OCI-LY1 (cell line): ENCODE data around the gene NTNG1.
A peak's percentile ranks its signal among the peaks of the same experiment; 100 is the strongest.

Source experiments
- H2AFZ ChIP-seq: fragments of 200-600 bp; sonication (generic), shearing (Covaris generic); 2 replicates; pipeline ENCODE4 v1.6.0; 2014; ENCODE audit warnings: antibody characterized with exemption, mild to moderate bottlenecking, low read length
- H3F3A ChIP-seq: fragments of 200-600 bp; sonication (generic), shearing (Covaris generic); 2 replicates; pipeline ENCODE4 v1.6.0; 2014; ENCODE audit warnings: mild to moderate bottlenecking, antibody characterized with exemption, low read length, moderate library complexity; ENCODE audit not compliant: insufficient read depth
- H3K27ac ChIP-seq: fragments of 200-600 bp; sonication (generic); 2 replicates; pipeline ENCODE4 v1.5.1; 2014; ENCODE audit warnings: low read length, mixed run types, mild to moderate bottlenecking, low read depth; ENCODE audit not compliant: poor library complexity, severe bottlenecking
- H3K27me3 ChIP-seq: fragments of 200-600 bp; sonication (generic); 2 replicates; pipeline ENCODE4 v1.6.0; 2014; ENCODE audit warnings: antibody characterized with exemption, mild to moderate bottlenecking, low read length, moderate library complexity; ENCODE audit not compliant: insufficient read depth
- H3K36me3 ChIP-seq: fragments of 200-600 bp; sonication (generic); 2 replicates; pipeline ENCODE4 v1.6.1; 2014; ENCODE audit warnings: mild to moderate bottlenecking, antibody characterized with exemption, low read length, moderate library complexity, mixed read lengths; ENCODE audit not compliant: insufficient read depth
- H3K4me1 ChIP-seq: fragments of 200-600 bp; sonication (generic); 2 replicates; pipeline ENCODE4 v1.5.1; 2014; ENCODE audit warnings: mild to moderate bottlenecking, low read length, moderate library complexity; ENCODE audit not compliant: insufficient read depth, severe bottlenecking
- H3K4me2 ChIP-seq: fragments of 200-600 bp; sonication (generic), shearing (Covaris generic); 2 replicates; pipeline ENCODE4 v1.6.1; 2014; ENCODE audit warnings: low read length
- H3K4me3 ChIP-seq: fragments of 200-600 bp; sonication (generic); 2 replicates; pipeline ENCODE4 v1.5.1; 2014; ENCODE audit warnings: low read length, low read depth, mild to moderate bottlenecking, mixed read lengths; ENCODE audit not compliant: poor library complexity, severe bottlenecking
- H3K79me2 ChIP-seq: fragments of 200-600 bp; shearing (Covaris generic); 2 replicates; pipeline ENCODE4 v1.6.1; 2016; ENCODE audit warnings: mixed run types, low read length, mixed read lengths; ENCODE audit not compliant: insufficient read depth
- H3K9ac ChIP-seq: fragments of 200-600 bp; sonication (generic), shearing (Covaris generic); 2 replicates; pipeline ENCODE4 v1.6.1; 2014; ENCODE audit warnings: mild to moderate bottlenecking, low read length, mixed read lengths
- H3K9me2 ChIP-seq: fragments of 200-600 bp; sonication (generic), shearing (Covaris generic); 2 replicates; pipeline ENCODE4 v1.6.1; 2014; ENCODE audit warnings: low read depth, mild to moderate bottlenecking, low read length, mixed read lengths
- H3K9me3 ChIP-seq: fragments of 200-600 bp; shearing (Covaris generic); 2 replicates; pipeline ENCODE4 v1.6.1; 2014; ENCODE audit warnings: low read length, mixed read lengths
- H4K20me1 ChIP-seq: fragments of 200-600 bp; sonication (generic), shearing (Covaris generic); 2 replicates; pipeline ENCODE4 v1.6.0; 2016; ENCODE audit warnings: mild to moderate bottlenecking, low read length; ENCODE audit not compliant: insufficient read depth
- CTCF ChIP-seq: fragments of 200-600 bp; sonication (generic), shearing (Covaris generic); IDR thresholded peaks from 2 replicates; pipeline ENCODE4 v1.5.1; 2017; ENCODE audit warnings: mild to moderate bottlenecking, antibody characterized with exemption, low read length, moderate library complexity, mixed read lengths
- EZH2 ChIP-seq: fragments of 200-600 bp; sonication (generic), shearing (Covaris generic); IDR thresholded peaks from 2 replicates; pipeline ENCODE4 v1.8.0; 2017; ENCODE audit warnings: borderline replicate concordance, mixed run types, mild to moderate bottlenecking, antibody characterized with exemption, low read length, moderate library complexity, mixed read lengths

The NTNG1 gene

GRCh38 chr1:107194380-107194779, 53.5 kb downstream of the NTNG1 start:
- no peaks in the 10 kb centered on the region for H3K79me2 ChIP-seq
- no peak overlapping the region for H2AFZ ChIP-seq
- no peak overlapping the region for H3K27ac ChIP-seq
- no peaks in the 10 kb centered on the region for H3K9me2 ChIP-seq
- no peak overlapping the region for H3K9ac ChIP-seq
- H3K36me3 ChIP-seq: no peaks in the 10 kb centered on the region
- no peaks in the 10 kb centered on the region for H4K20me1 ChIP-seq
- no peak for TF ChIP-seq CTCF
- no peak overlapping the region for H3K4me2 ChIP-seq
- H3F3A ChIP-seq: no peaks in the 10 kb centered on the region
- H3K9me3 ChIP-seq: no peaks in the 10 kb centered on the region
- no peaks in the 10 kb centered on the region for H3K4me1 ChIP-seq
- H3K27me3 ChIP-seq: no peaks in the 10 kb centered on the region
- no peak overlapping the region for H3K4me3 ChIP-seq

- no peak overlapping the region for H3K27ac ChIP-seq
- H3K9ac ChIP-seq: no peak overlapping the region
- H4K20me1 ChIP-seq: no peaks in the 10 kb centered on the region
- no peaks in the 10 kb centered on the region for H3F3A ChIP-seq
- TF ChIP-seq CTCF: no peak
- TF ChIP-seq EZH2: no peak
- no peaks in the 10 kb centered on the region for H3K27me3 ChIP-seq
- no peak overlapping the region for H2AFZ ChIP-seq
- no peak overlapping the region for H3K4me3 ChIP-seq
- H3K9me3 ChIP-seq: no peaks in the 10 kb centered on the region
- H3K4me1 ChIP-seq: no peaks in the 10 kb centered on the region
- H3K9me2 ChIP-seq: no peaks in the 10 kb centered on the region
- no peak overlapping the region for H3K4me2 ChIP-seq
- H3K36me3 ChIP-seq: no peaks in the 10 kb centered on the region
- no peaks in the 10 kb centered on the region for H3K79me2 ChIP-seq
These were observed 54.6 kb downstream of the NTNG1 start for GRCh38 chr1:107195476-107195875.

- Histone ChIP-seq H2AFZ (no peak overlapping the region), H3K4me3 (no peak overlapping the region), H3K27ac (no peak overlapping the region), H3K9me3 (no peaks in the 10 kb centered on the region), H3K4me1 (no peaks in the 10 kb centered on the region), H3K9me2 (no peaks in the 10 kb centered on the region), H3K4me2 (no peak overlapping the region), H4K20me1 (no peaks in the 10 kb centered on the region), H3K27me3 (no peaks in the 10 kb centered on the region), H3K9ac (no peak overlapping the region), H3K36me3 (no peaks in the 10 kb centered on the region), H3F3A (no peaks in the 10 kb centered on the region), H3K79me2 (no peaks in the 10 kb centered on the region)
- TF ChIP-seq EZH2: no peak
- TF ChIP-seq CTCF: peak; percentile 79
These were observed 56.2 kb downstream of the NTNG1 start for GRCh38 chr1:107196973-107197562.
